ENCODE results near the gene MORF4L1. TPM values are rescaled to one million over a fixed set of nuclear protein-coding genes. Genes with fewer than 3 reads are reported as not detected.
"Not testable (repeated sequence)": the region's sequence is repeated elsewhere in the genome, so short reads cannot be mapped to it uniquely, and the experiment has no call there.

MORF4L1 gene
- polyA plus RNA-seq, 10 donors: 512 to 622 (median 562) TPM

GRCh38 chr15:78889000-78889399 is 16.3 kb downstream of the MORF4L1 start:
- no peak for DNase-seq

- DNase-seq: no peak
These were observed 20.8 kb downstream of the MORF4L1 start for GRCh38 chr15:78893538-78893937.

GRCh38 chr15:78895471-78895870 is 22.8 kb downstream of the MORF4L1 start:
- DNase-seq: no peak

GRCh38 chr15:78898540-78898939 is 25.9 kb downstream of the MORF4L1 start:
- no peak for DNase-seq

GRCh38 chr15:78900819-78901533 is 28.3 kb downstream of the MORF4L1 start:
- DNase-seq: not testable (repeated sequence)

- not testable (repeated sequence) for DNase-seq
These were observed 29.8 kb downstream of the MORF4L1 start for GRCh38 chr15:78902281-78903032.

GRCh38 chr15:78904599-78905358 is 32.1 kb downstream of the MORF4L1 start:
- no peak for DNase-seq

GRCh38 chr15:78906316-78906620 is 33.6 kb downstream of the MORF4L1 start:
- DNase-seq: peak in 1 of 3 donors; percentile 71

- DNase-seq: peak in 1 of 3 donors; percentile 12
These were observed 34.9 kb downstream of the MORF4L1 start for GRCh38 chr15:78907577-78907976.

- DNase-seq: no peak
These were observed 36.5 kb downstream of the MORF4L1 start for GRCh38 chr15:78909160-78909695.

GRCh38 chr15:78909791-78910228 is 37.1 kb downstream of the MORF4L1 start:
- DNase-seq: peak in 1 of 3 donors; percentile 66

- DNase-seq: no peak
These were observed 37.6 kb downstream of the MORF4L1 start for GRCh38 chr15:78910271-78910670.

- DNase-seq: no peak
These were observed 39.6 kb downstream of the MORF4L1 start for GRCh38 chr15:78912316-78912715.

GRCh38 chr15:78913012-78913411 is 40.3 kb downstream of the MORF4L1 start:
- no peak for DNase-seq

- DNase-seq: peak in 1 of 3 donors; percentile 48
These were observed 41.5 kb downstream of the MORF4L1 start for GRCh38 chr15:78914027-78914764.

- peak in 2 of 3 donors; percentile 52 to 71 for DNase-seq
These were observed 42.8 kb downstream of the MORF4L1 start for GRCh38 chr15:78915341-78916087.

GRCh38 chr15:78916088-78916487 is 43.4 kb downstream of the MORF4L1 start:
- peak in 1 of 3 donors; percentile 61 for DNase-seq

GRCh38 chr15:78917888-78918287 is 45.2 kb downstream of the MORF4L1 start:
- DNase-seq: no peak

GRCh38 chr15:78921517-78921916 is 48.8 kb downstream of the MORF4L1 start:
- DNase-seq: no peak

- no peak for DNase-seq
These were observed 49.2 kb downstream of the MORF4L1 start for GRCh38 chr15:78921940-78922339.

- DNase-seq: peak in 2 of 3 donors; percentile 63 to 87
These were observed 49.8 kb downstream of the MORF4L1 start for GRCh38 chr15:78922527-78922926.
